AG20443 (cell line): ENCODE measurements around the gene RESP18.
A peak's percentile ranks its signal among the peaks of the same experiment; 100 is the strongest.

Experiments
- DNase-seq: peaks from one replicate; pipeline ENCODE4 v3.0.0; 2012; ENCODE audit warnings: low spot score, mixed read lengths

RESP18 gene

DNA sequence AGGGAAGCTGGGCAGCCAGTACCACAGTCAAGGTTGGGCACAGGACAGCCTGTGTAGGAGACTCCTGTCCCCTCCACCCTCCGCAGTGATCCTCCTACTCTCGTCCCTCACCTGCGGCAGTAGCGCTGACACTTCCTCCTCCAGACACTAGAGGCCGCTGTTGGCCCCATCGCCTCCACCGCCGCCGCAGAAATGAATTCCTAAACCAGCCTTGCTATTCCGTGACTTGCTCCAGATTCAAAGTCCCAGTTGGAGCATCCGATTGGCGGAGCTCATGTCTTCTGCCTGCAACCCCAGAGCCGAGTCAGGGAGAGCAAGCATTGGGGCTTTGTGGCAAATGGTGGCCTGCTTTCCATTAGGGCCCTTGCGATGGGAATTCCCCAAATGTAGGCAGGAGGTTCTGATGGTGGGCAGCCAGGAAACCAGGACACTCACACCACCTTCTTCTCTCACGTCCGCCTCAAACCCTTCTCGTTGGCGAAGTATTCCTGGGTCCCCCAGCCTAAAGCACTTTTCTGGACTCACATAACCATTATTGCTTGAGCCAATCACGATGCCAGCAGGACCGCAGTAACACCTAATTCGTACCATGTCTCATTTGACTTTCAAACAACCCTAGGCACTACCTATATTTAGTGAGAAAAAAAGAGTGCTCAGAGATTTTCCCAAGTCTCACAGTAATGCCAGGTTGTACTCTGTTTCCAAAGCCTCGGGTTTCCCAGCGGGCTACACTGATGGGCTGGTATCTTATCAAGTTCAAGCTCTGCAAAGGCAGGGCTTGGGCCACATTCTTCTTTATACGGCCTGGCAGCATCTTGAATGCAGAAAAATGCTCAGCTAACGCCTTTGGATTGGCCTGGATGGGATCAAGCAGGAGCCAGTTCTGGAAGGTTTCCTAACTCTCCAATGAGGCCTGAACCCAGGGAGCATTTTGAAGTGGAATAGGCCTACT, 54.6 kb downstream of the RESP18 start:
- DNase-seq, result peak; percentile 79
